Liver (tissue), 9 donors: ENCODE data around the gene GDF10. TPM values are rescaled to one million over a fixed set of nuclear protein-coding genes. Genes with fewer than 3 reads are reported as not detected.

Source experiments
- DNase-seq: peaks from one replicate; pipeline ENCODE4 v3.0.0-alpha.2; 2017; ENCODE audit warnings: low spot score
- H3K27ac ChIP-seq, 2 donors: one replicate each; pipeline ENCODE4 v1.7.0; 2013; ENCODE audit warnings: inconsistent platforms in 2 of 2, low read length in 2 of 2, control low read depth in 1 of 2, low read depth in 1 of 2, mild to moderate bottlenecking in 1 of 2
- H3K27me3 ChIP-seq, 4 donors: one replicate each; pipeline versions ENCODE4 v1.6.1 to v1.7.0; 2013; ENCODE audit warnings: low read length in 3 of 4, inconsistent platforms in 1 of 4, mild to moderate bottlenecking in 1 of 4, moderate library complexity in 1 of 4; ENCODE audit not compliant: control insufficient read depth in 4 of 4, insufficient read depth in 4 of 4
- H3K36me3 ChIP-seq, 4 donors: one replicate each; pipeline versions ENCODE4 v1.6.1 to v1.7.0; 2013; ENCODE audit warnings: low read length in 3 of 4, mild to moderate bottlenecking in 3 of 4, low read depth in 1 of 4, moderate library complexity in 1 of 4; ENCODE audit not compliant: control insufficient read depth in 4 of 4, insufficient read depth in 3 of 4
- H3K4me1 ChIP-seq, 4 donors: one replicate each; pipeline versions ENCODE4 v1.6.1 to v1.7.0; 2013; ENCODE audit warnings: low read length in 3 of 4, mild to moderate bottlenecking in 3 of 4, moderate library complexity in 1 of 4; ENCODE audit not compliant: control insufficient read depth in 4 of 4, insufficient read depth in 4 of 4
- H3K4me3 ChIP-seq, 3 donors: one replicate each; pipeline versions ENCODE4 v1.6.1 to v1.7.0; 2013; ENCODE audit warnings: low read length in 3 of 3, control low read depth in 1 of 3, low read depth in 1 of 3, mild to moderate bottlenecking in 1 of 3
- H3K9ac ChIP-seq, 2 donors: one replicate each; pipeline ENCODE4 v1.7.0; 2013; ENCODE audit warnings: low read length in 2 of 2, mild to moderate bottlenecking in 2 of 2, moderate library complexity in 2 of 2, control low read depth in 1 of 2, low read depth in 1 of 2
- H3K9me3 ChIP-seq, 4 donors: one replicate each; pipeline versions ENCODE4 v1.6.1 to v1.7.0; 2013; ENCODE audit warnings: low read length in 3 of 4; ENCODE audit not compliant: control insufficient read depth in 4 of 4
- ATF3 ChIP-seq: IDR thresholded peaks from 2 replicates; pipeline ENCODE4 v1.6.1; 2016; ENCODE audit warnings: antibody characterized with exemption
- EGR1 ChIP-seq, 2 donors: IDR thresholded peaks; 2 replicates each; pipeline ENCODE4 v1.6.1; 2016 to 2018; ENCODE audit warnings: antibody characterized with exemption in 2 of 2, low read depth in 2 of 2
- FOXA1 ChIP-seq: IDR thresholded peaks from 2 replicates; pipeline ENCODE4 v1.6.1; 2016; ENCODE audit warnings: antibody characterized with exemption
- FOXA2 ChIP-seq: IDR thresholded peaks from 2 replicates; pipeline ENCODE4 v1.6.1; 2016; ENCODE audit warnings: antibody characterized with exemption
- GABPA ChIP-seq, 2 donors: IDR thresholded peaks in 1 of 2; conservative IDR thresholded peaks in 1 of 2; 2 replicates each; pipeline ENCODE4 v1.6.1; 2016; ENCODE audit warnings: antibody characterized with exemption in 2 of 2, mild to moderate bottlenecking in 1 of 2, moderate library complexity in 1 of 2
- HNF4A ChIP-seq, 2 donors: conservative IDR thresholded peaks; 2 replicates each; pipeline ENCODE4 v1.6.1; 2016; ENCODE audit warnings: antibody characterized with exemption in 2 of 2, mild to moderate bottlenecking in 2 of 2
- HNF4G ChIP-seq: IDR thresholded peaks from 2 replicates; pipeline ENCODE4 v1.6.1; 2016; ENCODE audit warnings: antibody characterized with exemption
- JUND ChIP-seq, 2 donors: IDR thresholded peaks; 2 replicates each; pipeline ENCODE4 v1.6.1; 2016; ENCODE audit warnings: antibody characterized with exemption in 2 of 2
- NR2F2 ChIP-seq: IDR thresholded peaks from 2 replicates; pipeline ENCODE4 v1.6.1; 2016; ENCODE audit warnings: antibody characterized with exemption
- RAD21 ChIP-seq, 2 donors: IDR thresholded peaks; 2 replicates each; pipeline ENCODE4 v1.6.1; 2016; ENCODE audit warnings: antibody characterized with exemption in 2 of 2, mild to moderate bottlenecking in 2 of 2
- REST ChIP-seq: IDR thresholded peaks from 2 replicates; pipeline ENCODE4 v1.6.1; 2016; ENCODE audit warnings: antibody characterized with exemption, mild to moderate bottlenecking
- RXRA ChIP-seq, 2 donors: IDR thresholded peaks; 2 replicates each; pipeline ENCODE4 v1.6.1; 2017 to 2018; ENCODE audit warnings: antibody characterized with exemption in 2 of 2, mild to moderate bottlenecking in 1 of 2
- ZBTB33 ChIP-seq: IDR thresholded peaks from 2 replicates; pipeline ENCODE4 v1.6.1; 2016; ENCODE audit warnings: antibody characterized with exemption
- WGBS: extraction: QIAGEN DNeasy Blood & Tissue Kit; methylation state at CpG from one replicate; pipeline ENCODE4 v1.1.7; 2013; 5-methylcytosine and 5-hydroxymethylcytosine counted together
- polyA plus RNA-seq, 2 donors: library from polyadenylated mRNA; stranded (reverse) in 1 of 2; unstranded in 1 of 2; fragments of 200-250 nt in 1 of 2; fragments of >200 nt in 1 of 2; fragmentation: Nextera tagmentation in 1 of 2; extraction: Ambion mirVana in 1 of 2; gene quantifications; one replicate each; pipeline versions ENCODE4 v1.2.1 to v1.2.3, GENCODE V29; 2013 to 2015
- total RNA-seq, 2 donors: library from RNA; depleted of rRNA; stranded (reverse); fragments of >200 nt; gene quantifications; one replicate each; pipeline ENCODE4 v1.2.3, GENCODE V29; 2014
- donor health status: healthy.
- donor health status: healthy.
- donor health status: healthy.
- donor health status: healthy.
- donor health status: healthy.

Gene GDF10
- total and polyA plus RNA-seq, 4 donors, result under 0.01 to 0.28 (median 0.11) TPM

GRCh38 chr10:47298715-47299114 is 1.3 kb upstream of the GDF10 start (continued):
- TF ChIP-seq REST, result no peak
- TF ChIP-seq ZBTB33, result no peak

GRCh38 chr10:47300429-47300931 is 483 bp downstream of the GDF10 start:
- Histone ChIP-seq H3K4me3 (peak overlapping the region in 1 of 3 donors; percentile 50), H3K9ac (no peak overlapping the region), H3K27ac (no peak overlapping the region), H3K36me3 (no peaks in the 10 kb centered on the region), H3K27me3 (no peaks in the 10 kb centered on the region), H3K9me3 (no peaks in the 10 kb centered on the region), H3K4me1 (peaks cover 0 to 13% (median 9%) of the 10 kb centered on the region in 4 donors)
- DNase-seq, result peak; percentile 42
- 5% methylated on average over 57 of the region's 57 CpGs for WGBS
- no peak for TF ChIP-seq NR2F2
- TF ChIP-seq HNF4G, result no peak
- TF ChIP-seq HNF4A (conservative IDR thresholded peaks at IDR 0.05), result peak in 1 of 2 donors; percentile 46
- TF ChIP-seq FOXA1, result no peak
- TF ChIP-seq RXRA (IDR thresholded peaks at IDR 0.05), result no peak
- no peak for TF ChIP-seq ATF3
- no peak for TF ChIP-seq JUND (IDR thresholded peaks at IDR 0.05)
- no peak for TF ChIP-seq EGR1 (IDR thresholded peaks at IDR 0.05; ENCODE audit: low read depth in 2 of 2)
- TF ChIP-seq GABPA (IDR thresholded peaks at IDR 0.05 in 1 of 2, conservative IDR thresholded peaks at IDR 0.05 in 1 of 2), result no peak

GRCh38 chr10:47301833-47302232 is 1.8 kb downstream of the GDF10 start:
- no peaks in the 10 kb centered on the region for H3K9me3 ChIP-seq
- H3K4me1 ChIP-seq, result peaks cover 0 to 13% (median 9%) of the 10 kb centered on the region in 4 donors
- no peak overlapping the region for H3K4me3 ChIP-seq
- no peak for DNase-seq
- H3K27me3 ChIP-seq, result no peaks in the 10 kb centered on the region
- H3K9ac ChIP-seq, result no peak overlapping the region
- H3K36me3 ChIP-seq, result no peaks in the 10 kb centered on the region
- TF ChIP-seq FOXA2 (no peak), EGR1 (IDR thresholded peaks at IDR 0.05; ENCODE audit: low read depth in 2 of 2) (no peak), HNF4G (no peak), GABPA (IDR thresholded peaks at IDR 0.05 in 1 of 2, conservative IDR thresholded peaks at IDR 0.05 in 1 of 2) (no peak), HNF4A (conservative IDR thresholded peaks at IDR 0.05) (no peak), RAD21 (IDR thresholded peaks at IDR 0.05) (no peak), JUND (IDR thresholded peaks at IDR 0.05) (no peak)
- 81% methylated on average over 2 of the region's 2 CpGs for WGBS
- no peak overlapping the region for H3K27ac ChIP-seq
